HT-29 (cell line): ENCODE results near the gene SEPTIN2. TPM values are rescaled to one million over a fixed set of nuclear protein-coding genes. Genes with fewer than 3 reads are reported as not detected.
"Not testable (repeated sequence)": the region's sequence is repeated elsewhere in the genome, so short reads cannot be mapped to it uniquely, and the experiment has no call there.

Source experiments
- DNase-seq: peaks from one replicate; pipeline ENCODE4 v3.0.0-alpha.2; 2015; ENCODE audit warnings: low spot score
- total RNA-seq: library from RNA; depleted of rRNA; stranded (reverse); fragments of >200 nt; shearing (Covaris generic); gene quantifications from 2 replicates; pipeline ENCODE4 v1.2.3, GENCODE V29; 2014; rRNA removed

The SEPTIN2 gene
- total RNA-seq = 139 and 164 TPM in 2 replicates

DNA sequence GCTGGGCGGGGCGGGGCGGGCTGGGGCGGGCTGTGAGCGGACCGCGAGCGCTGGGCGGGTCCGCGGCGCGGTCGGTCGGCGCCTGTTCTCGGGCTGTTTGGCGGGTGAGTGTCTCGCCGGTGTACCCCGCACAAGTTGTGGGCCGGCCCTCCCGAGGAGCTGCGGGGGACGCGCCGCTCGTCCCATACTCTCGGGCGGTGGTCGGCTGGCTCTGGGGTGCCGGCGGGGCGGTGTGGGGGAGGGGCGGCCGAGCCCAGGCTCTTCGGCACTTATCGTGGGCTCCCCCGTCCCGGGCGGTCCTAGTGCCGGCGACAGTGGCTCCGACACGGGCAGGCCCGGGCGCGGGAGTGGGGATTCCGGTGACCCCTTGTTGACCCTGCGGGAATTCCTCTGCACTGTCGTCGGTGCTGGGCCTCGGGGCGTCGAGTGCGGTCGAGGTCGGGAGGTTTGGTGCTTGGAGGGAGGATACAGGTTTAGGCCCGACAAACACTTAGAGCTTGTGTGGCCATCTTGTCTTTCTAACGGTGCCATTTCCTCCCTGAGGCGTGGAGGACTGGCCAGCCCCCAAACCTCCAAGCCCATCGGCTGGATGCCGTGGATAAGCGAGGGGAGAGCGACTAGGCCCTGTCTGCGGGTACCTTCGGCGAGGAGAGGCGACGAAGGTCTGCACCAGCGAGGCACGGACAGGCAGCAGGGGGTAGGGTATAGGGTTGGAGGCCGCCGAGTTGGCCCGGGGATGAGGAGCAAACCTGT lies at the start of gene SEPTIN2:
Gene SEPTIN2, plus strand, starts transcription at position 47 of the 753 bp plus-strand sequence. CDS start 8,308 bp downstream, outside the sequence.
- peak; percentile 61 for DNase-seq

DNA sequence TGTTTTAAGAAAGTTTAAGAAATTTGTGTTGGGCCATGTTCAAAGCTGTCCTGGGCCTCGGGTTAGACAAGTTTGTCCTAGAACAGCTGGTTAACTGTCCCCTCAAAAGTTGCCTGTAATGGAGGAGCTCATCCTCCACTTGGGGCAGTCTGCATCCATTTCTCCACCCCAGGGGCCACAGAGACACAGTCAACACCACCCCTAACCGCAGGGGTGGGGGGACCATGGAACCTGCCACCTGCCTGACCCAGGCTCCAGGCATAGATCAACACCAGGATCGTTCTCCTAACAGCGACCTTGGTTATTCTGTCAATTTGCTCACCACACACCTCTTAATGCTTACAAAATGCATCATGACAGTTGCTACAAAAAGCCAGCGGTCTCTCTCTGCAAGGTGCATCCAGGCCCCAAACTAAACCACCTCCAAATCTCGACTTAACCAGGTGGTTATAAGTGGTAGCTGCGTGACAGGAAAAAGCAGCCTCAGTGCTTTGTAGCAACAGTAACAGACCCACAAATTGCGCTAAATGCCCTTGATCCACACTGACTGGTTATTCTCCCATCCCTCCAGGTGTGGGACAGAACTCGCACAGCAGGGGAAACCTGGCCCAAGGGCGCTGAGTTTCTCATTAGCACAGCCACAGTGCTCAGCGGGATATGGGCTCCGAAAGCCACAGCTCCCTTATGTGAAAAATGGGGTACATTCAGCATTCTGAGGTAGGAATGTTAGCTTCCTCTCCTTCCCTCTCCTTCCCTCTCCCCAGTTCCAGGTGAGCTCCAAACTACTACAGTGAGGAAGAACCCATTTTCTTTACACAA lies 48.3 kb upstream of the SEPTIN2 start:
- no peak for DNase-seq

DNA sequence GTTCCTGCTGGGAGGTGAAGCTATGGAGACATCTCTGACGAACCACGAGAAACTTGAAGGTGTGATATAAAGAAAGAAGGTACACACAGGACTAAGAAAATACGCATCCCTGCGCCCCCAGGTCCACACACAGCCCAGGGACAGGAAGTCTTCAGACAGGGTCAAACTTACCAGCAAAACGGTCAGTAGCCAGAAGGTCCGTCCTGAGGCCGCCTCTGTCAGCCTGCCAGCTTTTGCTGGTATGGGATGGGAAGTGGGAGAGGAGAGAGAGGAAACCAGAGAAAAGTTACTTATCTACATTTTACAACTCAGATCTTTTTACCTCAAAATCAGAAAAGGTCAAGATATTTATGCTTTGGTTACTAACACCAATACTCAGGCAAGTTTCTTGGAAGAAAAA lies 47.4 kb upstream of the SEPTIN2 start:
- DNase-seq = no peak

DNA sequence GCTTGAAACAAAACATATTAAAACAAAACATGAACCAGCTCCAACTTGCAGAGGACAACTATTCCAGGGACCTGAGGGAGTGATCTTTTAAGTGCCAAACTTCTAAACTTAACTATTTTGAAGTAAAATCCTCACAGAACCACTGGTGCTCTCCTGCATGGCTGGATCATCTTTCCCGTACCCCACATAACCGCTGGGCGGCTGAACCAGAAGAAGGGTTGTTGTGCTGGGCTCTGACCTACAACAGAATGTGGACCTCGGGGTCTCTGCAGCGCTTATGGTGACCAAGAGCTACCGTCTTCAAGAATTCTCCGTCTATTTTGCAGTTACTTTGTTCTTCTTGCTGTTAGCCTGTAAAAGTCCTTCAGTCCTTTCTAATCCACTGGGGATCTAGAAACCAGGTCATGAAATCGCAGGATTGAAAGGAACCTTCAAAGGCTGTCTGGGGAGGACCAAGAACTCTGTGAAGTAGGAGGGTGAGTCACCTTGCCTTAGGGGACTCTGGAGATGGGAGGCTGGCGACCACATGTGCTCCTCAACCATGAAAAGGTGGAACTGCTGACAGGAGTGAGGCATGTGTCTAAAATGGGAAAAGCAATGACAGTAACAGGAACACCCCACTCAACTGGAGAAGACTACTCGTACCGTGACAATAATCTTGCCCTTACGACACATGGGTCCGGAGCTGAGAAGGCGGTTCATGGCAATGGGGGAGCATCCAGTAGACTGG lies 46.8 kb upstream of the SEPTIN2 start:
- no peak for DNase-seq

DNA sequence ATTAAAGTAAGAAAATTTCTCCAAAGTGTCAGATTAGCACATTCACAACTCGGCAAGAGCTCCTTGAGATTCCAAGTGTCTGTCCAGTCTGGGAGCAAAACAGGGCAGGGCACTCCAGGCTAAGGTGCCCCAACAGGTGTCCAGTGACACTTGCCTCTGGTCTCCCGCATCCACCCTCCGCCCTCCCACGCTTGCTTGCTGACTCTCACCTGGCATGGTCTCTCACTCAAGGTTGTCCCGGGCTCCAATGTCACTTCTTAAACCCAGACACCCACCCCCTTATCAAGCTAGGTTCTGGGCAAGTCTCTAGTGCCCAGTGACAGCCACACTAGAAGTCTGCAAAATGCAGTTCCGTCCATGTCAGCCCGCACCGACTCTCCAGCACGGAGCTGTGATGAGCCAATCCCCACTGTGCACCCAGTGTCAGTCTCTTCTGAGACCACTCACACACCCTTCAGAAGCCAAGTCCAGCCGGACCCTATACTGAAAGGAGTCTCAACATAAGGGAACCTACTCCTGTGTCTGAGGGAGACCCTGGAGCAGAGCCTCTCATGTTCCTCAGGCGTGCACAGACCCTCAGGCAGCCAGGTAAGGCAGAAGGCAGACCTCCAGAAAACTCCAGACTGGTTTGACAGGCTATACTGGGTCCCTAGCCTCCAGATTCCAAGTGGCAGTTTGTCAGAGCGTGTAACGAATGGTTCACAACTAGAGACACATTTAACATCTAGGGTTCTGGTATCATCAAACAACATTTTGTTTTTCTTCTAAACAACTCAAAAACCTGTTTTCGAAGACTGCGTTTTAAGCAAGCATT lies 45.8 kb upstream of the SEPTIN2 start:
- DNase-seq = no peak

DNA sequence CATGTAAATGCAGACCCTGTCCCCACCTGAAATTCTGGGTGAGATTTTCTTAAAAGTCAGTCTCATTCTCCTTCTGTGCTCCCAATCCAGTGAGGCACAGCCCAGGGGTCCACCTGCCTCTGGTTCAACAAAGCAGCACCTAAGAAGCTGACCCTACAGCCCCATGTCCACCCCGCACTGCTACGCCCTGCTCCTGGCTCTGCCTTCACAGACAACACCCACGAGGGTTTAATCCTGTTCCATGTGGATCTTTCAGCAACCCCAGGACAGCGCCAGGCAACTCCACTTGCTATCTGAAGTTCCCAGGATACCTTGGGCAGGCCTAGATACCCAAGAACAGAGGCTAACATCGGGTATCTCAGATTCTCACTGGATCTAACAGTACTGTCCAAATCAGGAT lies 45.2 kb upstream of the SEPTIN2 start:
- DNase-seq = no peak

DNA sequence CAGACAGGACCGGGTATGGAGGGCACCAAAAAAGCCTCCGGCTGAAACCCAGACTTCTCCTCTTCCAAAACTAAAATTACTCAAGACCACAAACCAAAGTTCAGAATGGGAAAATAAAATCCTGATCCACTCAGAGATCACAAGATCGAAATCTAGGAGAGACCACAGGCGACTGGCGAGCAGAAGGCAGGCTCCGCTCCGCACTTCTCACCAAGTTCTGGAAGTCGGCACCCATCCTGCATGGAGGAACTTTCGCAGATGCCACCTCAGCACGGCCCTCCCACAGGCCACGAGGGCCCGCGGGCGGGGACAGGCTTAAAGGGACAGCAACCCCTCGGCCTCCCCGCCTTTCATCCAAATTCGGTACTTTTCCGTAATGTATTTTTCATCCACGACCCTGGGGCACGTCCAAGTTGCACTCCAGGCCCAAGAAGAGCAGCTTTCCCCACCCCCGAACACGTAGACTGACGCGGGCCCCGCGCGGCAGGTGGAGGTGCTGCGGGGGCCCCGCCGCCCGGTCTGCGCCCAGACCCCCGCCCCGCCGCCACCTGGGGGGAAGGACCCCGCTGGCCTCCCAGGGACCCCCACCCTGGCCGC lies 43.9 kb upstream of the SEPTIN2 start:
- DNase-seq = peak; percentile 80

DNA sequence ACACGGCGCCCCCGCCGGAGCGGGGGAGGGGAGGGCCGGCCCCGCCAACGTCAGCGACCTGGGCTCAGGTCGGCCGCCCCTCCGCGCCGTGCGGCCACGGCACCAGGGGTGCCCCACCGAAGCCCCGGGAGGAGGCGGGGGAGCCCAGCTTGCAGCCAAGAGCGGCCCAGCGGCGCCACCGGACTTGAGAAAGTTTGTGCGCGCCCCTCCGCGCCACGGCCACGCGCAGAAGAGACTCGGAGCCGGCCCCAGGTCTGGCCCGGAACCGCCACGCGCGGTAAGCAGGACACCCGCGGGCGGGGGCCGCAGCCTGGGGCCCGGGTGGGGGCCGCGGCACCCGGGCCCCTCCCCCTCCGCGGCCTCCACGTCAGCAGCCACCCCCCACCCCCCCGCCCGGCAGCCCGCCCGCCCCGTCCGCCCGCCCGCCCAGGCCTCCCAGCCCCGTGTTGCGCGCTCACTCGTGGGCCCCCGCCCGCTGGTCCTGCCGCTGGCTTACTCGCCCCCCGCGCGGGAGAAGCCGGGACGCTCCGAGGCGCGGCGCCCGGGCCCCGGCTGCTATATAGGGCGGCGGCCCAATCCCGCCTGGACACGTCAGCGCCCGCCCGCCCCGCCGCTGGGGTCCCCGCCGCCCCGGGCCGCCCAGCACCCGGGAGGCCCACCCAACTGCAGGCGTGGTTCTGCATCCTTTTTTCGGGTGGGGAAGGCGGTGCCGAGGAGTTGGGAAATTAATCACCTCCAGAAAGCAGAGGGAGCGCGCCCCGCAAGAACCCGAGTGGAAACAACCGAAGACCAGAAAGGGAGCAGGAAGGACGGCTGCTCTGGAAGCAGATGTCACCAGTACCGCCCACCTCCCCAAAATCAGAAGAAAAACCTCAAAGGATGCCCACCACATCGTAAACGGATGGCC lies 43.2 kb upstream of the SEPTIN2 start:
- peak; percentile 26 for DNase-seq

DNA sequence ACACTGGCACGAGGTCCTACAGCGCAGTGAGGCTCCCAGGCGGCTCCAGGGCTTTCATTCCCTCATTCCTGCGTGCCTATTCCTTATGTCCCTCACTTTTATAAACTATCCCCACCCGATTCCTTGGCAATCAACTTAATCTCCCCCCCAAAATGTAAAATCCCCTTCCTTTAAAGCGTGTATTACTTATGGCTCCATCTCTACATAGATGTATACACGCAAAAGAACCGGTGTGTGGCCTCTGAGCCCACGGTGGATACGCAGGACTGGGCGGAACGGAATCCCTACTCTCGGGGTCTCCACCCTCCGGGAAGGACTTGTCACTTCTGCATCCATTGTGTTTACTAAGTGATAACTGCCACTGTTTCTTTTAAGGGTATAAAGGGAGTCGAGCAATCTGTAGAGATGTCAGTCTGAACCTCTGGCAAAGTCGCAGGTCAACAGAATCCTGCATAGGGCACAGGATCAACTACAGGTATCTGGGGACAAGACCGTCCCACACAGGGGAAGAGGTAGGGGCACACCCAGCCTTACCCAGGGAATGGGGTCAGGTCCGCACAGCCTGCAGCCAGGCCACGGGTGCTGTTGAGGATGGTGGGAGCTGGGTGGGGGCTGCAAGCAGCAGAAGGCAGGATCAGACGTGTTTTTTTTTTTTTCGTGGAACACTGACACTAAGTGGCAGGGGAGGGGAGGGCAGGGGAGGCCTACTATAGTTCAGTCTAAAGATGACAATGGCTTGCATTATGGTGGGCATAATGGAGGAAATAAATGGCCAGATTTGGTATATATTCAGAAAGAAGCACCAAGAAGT lies 42.3 kb upstream of the SEPTIN2 start:
- DNase-seq = peak; percentile 9

DNA sequence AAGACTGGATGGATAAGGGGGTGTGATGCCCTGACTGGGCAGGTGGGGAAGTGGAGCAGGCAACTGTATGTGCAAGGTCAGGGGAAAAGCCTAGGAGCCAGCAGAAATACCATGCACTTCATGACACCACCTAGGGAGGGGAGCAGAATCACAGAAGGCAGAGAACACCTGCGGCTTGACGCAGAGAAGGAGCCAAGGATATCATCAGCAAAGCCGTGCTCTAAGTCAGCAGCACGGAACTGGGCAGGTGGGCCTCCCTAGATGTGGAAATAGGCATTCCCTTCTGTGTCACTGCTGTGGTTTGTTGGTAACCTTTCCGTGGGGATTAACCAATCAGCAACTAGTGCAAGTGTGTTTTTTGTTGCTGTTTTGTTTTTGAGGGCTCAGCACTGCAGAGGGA lies 41.6 kb upstream of the SEPTIN2 start:
- peak; percentile 11 for DNase-seq

DNA sequence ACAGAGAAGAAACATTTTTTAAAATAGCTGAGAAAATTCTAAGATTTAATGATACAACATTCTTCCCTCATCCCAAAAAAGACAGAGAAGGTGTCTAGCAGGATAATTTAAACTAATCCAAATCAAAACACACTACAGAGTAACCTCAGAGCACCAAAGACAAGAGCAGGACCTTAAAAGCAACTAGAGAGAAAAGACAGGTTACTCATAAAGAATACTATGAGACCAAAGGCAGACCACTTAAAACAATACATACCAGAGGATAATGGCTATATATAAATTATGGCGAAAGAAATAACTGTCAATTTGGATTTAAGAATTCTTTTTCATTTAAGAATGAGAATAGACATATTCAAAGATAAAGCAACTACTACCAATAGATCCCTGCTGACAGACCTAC lies 40.2 kb upstream of the SEPTIN2 start:
- DNase-seq = no peak

DNA sequence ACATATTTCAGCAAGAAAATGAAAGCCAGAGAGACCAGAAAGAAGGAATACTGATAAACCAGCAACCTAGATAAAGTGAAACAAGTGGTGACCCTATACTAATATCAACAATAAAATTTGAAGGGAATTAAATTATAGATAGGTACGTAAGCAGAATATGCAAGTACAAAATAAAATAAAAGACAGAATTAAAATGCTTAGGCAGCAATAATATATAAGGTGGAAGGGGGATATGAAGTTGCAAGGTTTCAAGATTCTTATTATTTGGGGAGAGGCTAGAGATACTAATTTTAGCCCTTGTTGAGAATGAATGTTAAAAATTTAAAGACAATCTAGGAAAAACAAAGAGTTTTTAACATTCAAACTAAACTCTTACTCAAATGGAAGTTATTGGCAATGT lies 39.8 kb upstream of the SEPTIN2 start:
- DNase-seq = no peak

DNA sequence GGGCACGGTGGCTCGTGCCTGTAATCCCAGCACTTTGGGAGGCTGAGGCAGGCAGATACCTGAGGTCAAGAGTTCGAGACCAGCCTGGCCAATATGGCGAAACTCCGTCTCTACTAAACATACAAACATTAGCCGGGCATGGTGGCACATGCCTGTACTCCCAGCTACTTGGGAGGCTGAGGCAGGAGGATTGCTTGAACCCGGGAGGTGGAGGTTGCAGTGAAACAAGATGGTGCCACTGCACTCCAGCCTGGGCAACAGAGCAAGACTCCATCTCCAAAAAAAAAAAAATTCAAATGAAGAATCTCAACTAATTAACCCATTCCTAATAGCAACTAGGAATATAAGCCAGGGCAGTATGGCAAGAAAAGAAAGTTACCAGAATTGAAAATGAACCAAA lies 37.4 kb upstream of the SEPTIN2 start:
- DNase-seq = not testable (repeated sequence)

DNA sequence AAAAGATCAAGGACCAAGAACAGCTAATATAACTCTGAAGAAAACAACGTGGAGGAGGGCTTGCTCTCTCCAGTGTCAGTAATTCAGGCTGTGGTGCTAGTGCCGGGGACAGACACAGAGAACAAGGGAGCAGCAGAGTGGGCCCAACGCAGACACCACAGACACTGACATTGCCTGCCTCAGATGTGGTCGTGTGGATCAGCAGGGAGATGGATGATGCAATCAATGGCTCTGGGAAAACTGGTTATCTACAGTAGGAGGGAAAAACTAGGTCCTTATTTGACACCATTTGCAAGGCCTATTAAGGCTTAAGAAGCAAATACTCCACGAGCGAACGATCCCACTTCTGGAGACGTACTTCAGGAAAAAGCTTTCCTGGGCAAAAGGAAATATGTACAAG lies 36.3 kb upstream of the SEPTIN2 start:
- DNase-seq = no peak

DNA sequence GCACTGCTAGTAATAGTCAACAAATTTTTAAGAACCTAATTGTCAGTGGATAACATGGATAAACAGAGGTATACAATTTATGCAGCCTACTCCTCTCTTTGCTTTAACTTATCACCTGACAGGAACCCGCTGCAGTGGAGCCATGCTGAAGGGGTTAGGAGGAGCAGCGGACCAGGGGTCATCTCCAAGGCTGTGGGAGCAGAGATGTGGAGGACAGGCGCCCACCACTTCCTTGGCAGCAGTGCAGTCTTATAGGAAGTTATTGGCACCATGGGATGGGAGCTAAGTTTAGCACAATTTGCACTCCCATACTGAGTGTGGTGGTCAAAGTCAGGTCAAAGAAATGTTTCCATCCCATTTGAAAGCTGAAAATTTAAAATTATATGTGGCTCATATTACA lies 35.9 kb upstream of the SEPTIN2 start:
- no peak for DNase-seq

DNA sequence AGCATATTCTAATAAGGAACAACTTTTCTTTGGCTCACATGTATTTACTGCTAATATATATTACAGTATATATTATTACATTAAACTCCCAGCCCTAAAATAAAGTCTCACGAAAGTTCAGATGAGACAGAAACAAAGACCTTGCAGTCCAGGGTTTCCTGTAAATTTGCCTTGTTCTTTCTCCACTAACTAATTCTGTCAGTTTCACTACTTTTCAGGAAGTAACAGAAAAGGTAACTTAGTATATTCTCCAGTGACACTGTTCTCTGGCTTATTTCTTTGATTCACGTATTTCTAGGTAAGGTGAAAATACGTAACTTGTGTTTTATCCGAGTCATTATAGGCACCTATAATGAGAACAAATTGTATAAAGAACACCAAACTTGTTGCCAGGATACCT lies 35.4 kb upstream of the SEPTIN2 start:
- no peak for DNase-seq

DNA sequence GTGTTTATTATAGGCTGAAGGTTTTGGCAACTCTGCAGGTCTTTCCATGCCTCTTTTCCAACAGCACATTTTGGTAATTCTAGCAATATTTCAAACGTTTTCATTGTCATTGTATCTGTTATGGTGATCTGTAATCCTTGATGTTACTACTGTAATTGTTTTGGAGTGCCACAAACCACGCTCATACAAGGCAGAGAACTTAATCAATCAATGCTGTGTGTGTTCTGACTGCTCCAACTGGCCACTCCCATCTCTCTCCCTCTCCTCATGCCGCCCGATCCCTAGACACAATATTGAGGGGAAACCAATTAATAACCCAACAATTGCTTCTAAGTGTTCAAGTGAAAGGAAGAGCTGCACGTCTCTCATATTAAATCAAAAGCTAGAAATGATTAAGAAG lies 33.2 kb upstream of the SEPTIN2 start:
- no peak for DNase-seq

DNA sequence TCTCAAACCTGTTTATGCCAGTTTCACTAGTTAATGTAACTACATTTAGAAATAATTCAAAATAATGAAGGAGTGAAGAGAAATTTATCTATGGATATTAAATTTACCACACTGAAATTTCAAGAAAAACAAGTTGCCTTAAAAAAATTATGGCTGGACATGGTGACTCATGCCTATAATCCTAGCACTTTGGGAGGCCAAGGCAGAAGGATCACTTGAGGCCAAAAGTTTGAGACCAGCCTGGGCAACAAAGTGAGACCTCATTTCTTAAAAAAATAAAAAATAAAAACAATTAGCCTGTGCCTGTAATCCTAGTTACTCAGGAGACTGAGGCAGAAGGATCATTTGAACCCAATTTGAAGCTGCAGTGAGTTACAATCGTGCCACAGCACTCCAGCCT lies 30.1 kb upstream of the SEPTIN2 start:
- no peak for DNase-seq
